Measurements from ENCODE around the gene GRIK4.

GRIK4 gene

DNA sequence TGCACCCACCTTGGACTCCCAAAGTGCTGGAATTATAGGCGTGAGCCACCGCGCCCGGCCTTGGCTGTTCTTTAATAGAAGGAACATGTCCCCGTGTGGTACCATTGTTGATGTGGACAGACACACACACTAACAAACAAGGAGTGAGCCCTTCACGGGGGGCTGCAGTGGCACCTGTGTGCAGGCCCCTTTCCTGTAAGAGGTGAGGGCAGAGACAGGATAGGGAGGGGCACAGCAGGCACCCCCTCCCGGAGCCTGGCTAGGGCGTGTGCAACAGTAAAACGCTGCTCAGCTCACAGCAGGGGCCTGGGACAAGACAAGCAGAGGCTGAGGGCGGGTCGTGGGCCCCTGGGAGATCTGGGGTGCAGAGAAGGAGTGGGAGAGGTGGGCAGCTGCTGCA, 37.8 kb downstream of the GRIK4 start:
- Histone ChIP-seq H3K36me3 (ENCODE audit: control insufficient read depth, insufficient read depth, low read length) (no peaks in the 10 kb centered on the region), H3K9ac (ENCODE audit: low read length) (no peak overlapping the region), H3K4me1 (ENCODE audit: control insufficient read depth, insufficient read depth, low read length) (peaks cover 4% of the 10 kb centered on the region), H3K27me3 (ENCODE audit: control insufficient read depth, insufficient read depth, low read length) (peaks cover 3% of the 10 kb centered on the region), H3K4me3 (ENCODE audit: low read length) (no peak overlapping the region), H3K27ac (ENCODE audit: low read depth, low read length) (no peak overlapping the region)

DNA sequence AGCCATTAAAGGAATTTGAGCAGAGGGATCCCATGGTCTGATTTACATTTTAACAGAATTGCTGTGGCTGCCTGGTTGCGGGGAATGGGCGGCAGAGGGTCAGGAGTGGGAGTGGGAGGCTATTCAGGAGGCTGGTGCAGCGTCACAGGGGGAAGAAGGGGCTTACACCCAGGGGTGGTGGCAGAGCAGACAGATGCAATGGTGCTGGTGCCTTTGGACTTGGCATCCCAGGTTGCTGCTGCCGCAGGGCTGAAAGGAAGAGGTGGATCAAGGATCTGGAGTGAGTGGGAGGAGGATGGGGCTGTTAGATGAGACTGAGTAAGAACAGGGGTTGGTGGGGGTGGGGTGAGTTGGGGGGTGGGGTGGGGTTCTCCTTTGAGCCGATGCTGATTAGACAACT, 38.5 kb downstream of the GRIK4 start:
- Histone ChIP-seq H3K36me3 (ENCODE audit: control insufficient read depth, insufficient read depth, low read length) (no peaks in the 10 kb centered on the region), H3K27ac (ENCODE audit: low read depth, low read length) (no peak overlapping the region), H3K27me3 (ENCODE audit: control insufficient read depth, insufficient read depth, low read length) (peaks cover 3% of the 10 kb centered on the region), H3K9ac (ENCODE audit: low read length) (no peak overlapping the region), H3K4me1 (ENCODE audit: control insufficient read depth, insufficient read depth, low read length) (peaks cover 4% of the 10 kb centered on the region), H3K4me3 (ENCODE audit: low read length) (no peak overlapping the region)

DNA sequence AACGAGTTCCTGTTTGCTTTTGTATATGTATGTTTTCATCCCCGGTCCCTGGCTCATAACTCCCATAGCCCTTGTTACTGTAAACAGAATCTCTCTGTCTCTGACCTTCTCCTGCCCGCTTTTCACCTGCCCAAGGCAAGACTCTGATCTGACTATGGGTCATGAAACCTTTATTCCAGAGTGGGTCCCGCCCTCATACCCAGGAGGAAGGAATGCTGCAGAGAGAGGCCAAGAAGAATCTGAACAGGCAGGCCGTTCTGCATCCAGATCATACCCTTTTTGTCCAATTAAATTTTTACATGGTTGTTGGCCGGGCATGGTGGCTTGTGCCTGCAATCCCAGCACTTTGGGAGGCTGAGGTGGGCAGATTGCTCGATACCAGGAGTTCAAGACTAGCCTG, 39.6 kb downstream of the GRIK4 start:
- no peak overlapping the region for H3K9ac ChIP-seq (ENCODE audit: low read length)
- H3K4me1 ChIP-seq (ENCODE audit: control insufficient read depth, insufficient read depth, low read length), result peaks cover 4% of the 10 kb centered on the region
- H3K36me3 ChIP-seq (ENCODE audit: control insufficient read depth, insufficient read depth, low read length), result no peaks in the 10 kb centered on the region
- no peak overlapping the region for H3K27ac ChIP-seq (ENCODE audit: low read depth, low read length)
- H3K27me3 ChIP-seq (ENCODE audit: control insufficient read depth, insufficient read depth, low read length), result peaks cover 3% of the 10 kb centered on the region
- H3K4me3 ChIP-seq (ENCODE audit: low read length), result no peak overlapping the region

DNA sequence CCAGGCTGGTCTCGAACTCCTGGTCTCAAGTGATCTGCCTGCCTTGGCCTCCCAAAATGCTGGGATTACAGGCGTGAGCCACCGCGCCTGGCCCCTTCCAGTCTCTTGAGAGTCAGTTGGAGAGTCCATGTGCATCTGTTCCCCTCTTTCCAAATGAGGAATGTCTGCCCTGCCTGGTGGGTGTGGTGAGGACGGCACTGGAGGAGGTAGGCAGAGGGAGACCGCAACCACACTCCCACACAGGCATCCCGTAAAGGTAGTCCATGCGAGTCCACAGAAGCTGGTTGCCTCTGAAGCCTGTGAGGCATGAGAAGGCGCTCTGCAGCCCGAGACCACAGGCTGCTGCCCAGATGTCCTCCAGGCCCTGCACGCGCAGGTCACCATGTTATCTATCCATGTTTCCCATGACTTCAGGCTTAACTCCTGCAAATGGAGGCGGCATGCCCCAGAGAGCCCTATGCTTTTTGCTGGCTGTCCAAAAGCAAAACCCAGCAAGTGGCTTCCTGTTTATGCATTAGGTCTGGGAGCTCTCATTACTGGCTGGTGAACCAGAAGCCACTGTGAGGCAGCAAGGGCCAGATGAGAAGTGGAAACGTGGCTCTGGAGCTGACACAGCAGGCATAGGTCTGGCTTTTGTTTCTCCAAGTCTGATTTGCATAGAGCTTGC, 43.4 kb downstream of the GRIK4 start:
- Histone ChIP-seq H3K9ac (ENCODE audit: low read length) (no peak overlapping the region), H3K27me3 (ENCODE audit: control insufficient read depth, insufficient read depth, low read length) (peaks cover 3% of the 10 kb centered on the region), H3K27ac (ENCODE audit: low read depth, low read length) (no peak overlapping the region), H3K36me3 (ENCODE audit: control insufficient read depth, insufficient read depth, low read length) (no peaks in the 10 kb centered on the region), H3K4me3 (ENCODE audit: low read length) (no peak overlapping the region), H3K4me1 (ENCODE audit: control insufficient read depth, insufficient read depth, low read length) (no peaks in the 10 kb centered on the region)

DNA sequence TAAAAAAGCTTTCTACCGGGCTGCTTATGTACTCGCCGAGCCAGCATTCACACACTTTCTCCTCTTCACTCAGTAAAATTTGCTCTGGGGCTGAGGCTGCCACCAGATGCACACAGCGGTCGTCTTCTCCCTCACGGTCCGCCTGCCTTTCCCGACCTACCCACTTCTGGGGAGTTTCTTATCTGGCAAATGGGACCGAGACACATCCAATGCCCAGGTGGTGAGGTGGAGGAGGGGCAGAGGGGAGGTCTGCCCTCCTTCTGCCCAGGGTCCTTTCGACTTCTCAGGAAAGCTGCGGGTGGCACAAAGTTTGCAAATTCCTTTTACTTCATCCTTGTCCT, 43.9 kb downstream of the GRIK4 start:
- no peak overlapping the region for H3K27ac ChIP-seq (ENCODE audit: low read depth, low read length)
- H3K27me3 ChIP-seq (ENCODE audit: control insufficient read depth, insufficient read depth, low read length), result peaks cover 3% of the 10 kb centered on the region
- no peak overlapping the region for H3K9ac ChIP-seq (ENCODE audit: low read length)
- H3K4me1 ChIP-seq (ENCODE audit: control insufficient read depth, insufficient read depth, low read length), result no peaks in the 10 kb centered on the region
- H3K36me3 ChIP-seq (ENCODE audit: control insufficient read depth, insufficient read depth, low read length), result no peaks in the 10 kb centered on the region
- no peak overlapping the region for H3K4me3 ChIP-seq (ENCODE audit: low read length)

DNA sequence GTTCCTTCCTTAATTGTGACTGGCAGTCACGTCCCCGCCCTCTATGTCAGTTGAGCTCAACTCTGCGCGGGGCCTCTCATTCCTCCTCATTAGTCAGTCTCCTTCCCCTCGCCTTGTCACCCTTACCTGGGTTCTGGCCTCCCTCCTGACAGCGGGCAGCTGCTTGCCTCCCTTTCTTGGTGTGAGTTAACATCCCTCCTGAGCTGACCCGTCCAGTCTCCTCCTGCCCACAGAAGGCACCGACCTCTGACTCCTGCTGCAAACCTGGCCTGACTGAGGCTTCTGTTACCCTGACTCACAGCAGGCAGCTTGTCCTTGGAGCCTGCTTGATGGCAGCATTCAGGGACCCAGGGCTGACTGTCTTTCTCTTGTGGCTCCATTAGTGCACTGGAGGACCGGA, 45.2 kb downstream of the GRIK4 start:
- Histone ChIP-seq H3K4me3 (ENCODE audit: low read length) (no peak overlapping the region), H3K36me3 (ENCODE audit: control insufficient read depth, insufficient read depth, low read length) (no peaks in the 10 kb centered on the region), H3K27me3 (ENCODE audit: control insufficient read depth, insufficient read depth, low read length) (no peaks in the 10 kb centered on the region), H3K4me1 (ENCODE audit: control insufficient read depth, insufficient read depth, low read length) (no peaks in the 10 kb centered on the region), H3K9ac (ENCODE audit: low read length) (no peak overlapping the region), H3K27ac (ENCODE audit: low read depth, low read length) (no peak overlapping the region)

DNA sequence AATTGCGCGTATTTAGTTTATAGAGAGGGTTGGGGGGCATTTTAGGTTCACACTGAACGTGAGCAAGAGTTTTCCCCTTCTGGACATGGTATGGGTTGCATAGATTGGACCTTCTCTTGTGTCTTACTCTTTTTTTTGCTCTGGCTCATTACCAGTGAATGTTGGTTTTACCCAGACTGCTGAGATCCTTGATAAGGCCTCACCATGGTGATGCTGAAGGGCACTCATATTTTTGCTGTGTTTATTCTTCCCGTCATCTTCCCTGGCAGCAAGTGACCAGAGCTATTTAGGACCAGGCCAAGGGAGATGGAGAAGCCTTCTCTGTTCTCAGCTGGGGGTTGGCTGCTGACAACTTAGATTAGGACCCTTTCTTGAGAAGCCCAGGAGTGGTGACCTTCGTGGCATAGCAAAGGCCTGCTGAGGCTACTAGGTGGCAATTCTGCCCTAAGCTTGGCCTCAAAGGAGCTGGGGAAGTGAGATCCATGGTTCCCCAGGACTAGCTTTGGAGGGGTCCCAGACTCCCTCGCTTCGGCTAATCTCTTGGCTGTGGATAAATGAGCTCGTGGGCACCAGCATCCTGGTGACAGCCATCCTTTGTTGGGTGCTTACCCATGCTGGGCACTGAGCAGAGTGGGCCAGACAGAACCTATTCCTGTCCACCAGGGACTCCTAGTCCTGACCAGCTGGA, 47.3 kb downstream of the GRIK4 start:
- Histone ChIP-seq H3K27ac (ENCODE audit: low read depth, low read length) (no peak overlapping the region), H3K9ac (ENCODE audit: low read length) (no peak overlapping the region), H3K36me3 (ENCODE audit: control insufficient read depth, insufficient read depth, low read length) (no peaks in the 10 kb centered on the region), H3K4me3 (ENCODE audit: low read length) (no peak overlapping the region), H3K27me3 (ENCODE audit: control insufficient read depth, insufficient read depth, low read length) (no peaks in the 10 kb centered on the region), H3K4me1 (ENCODE audit: control insufficient read depth, insufficient read depth, low read length) (no peaks in the 10 kb centered on the region)

DNA sequence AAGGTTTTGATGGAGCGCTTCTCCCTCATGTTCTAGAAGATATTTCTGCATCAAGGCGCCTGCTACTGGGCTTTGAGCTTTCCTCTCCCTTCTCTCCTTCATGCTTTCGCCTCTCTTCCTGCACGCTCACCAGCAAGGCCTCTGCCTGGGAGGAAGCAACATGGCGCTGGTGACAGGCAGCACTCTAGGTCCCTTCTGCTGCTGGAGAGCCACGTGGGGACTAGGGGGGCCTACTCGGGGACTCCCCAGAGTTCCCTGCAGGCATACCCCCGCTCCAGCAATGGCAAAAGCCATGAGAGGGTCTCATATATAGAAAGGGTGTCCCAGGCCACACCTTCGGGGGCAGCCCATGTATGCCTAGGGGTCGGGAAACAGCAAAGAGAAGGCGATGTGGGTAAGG, 49.7 kb downstream of the GRIK4 start:
- H3K4me1 ChIP-seq (ENCODE audit: control insufficient read depth, insufficient read depth, low read length), result no peaks in the 10 kb centered on the region
- H3K27ac ChIP-seq (ENCODE audit: low read depth, low read length), result no peak overlapping the region
- H3K4me3 ChIP-seq (ENCODE audit: low read length), result no peak overlapping the region
- H3K27me3 ChIP-seq (ENCODE audit: control insufficient read depth, insufficient read depth, low read length), result peaks cover 7% of the 10 kb centered on the region
- H3K9ac ChIP-seq (ENCODE audit: low read length), result no peak overlapping the region
- H3K36me3 ChIP-seq (ENCODE audit: control insufficient read depth, insufficient read depth, low read length), result no peaks in the 10 kb centered on the region

DNA sequence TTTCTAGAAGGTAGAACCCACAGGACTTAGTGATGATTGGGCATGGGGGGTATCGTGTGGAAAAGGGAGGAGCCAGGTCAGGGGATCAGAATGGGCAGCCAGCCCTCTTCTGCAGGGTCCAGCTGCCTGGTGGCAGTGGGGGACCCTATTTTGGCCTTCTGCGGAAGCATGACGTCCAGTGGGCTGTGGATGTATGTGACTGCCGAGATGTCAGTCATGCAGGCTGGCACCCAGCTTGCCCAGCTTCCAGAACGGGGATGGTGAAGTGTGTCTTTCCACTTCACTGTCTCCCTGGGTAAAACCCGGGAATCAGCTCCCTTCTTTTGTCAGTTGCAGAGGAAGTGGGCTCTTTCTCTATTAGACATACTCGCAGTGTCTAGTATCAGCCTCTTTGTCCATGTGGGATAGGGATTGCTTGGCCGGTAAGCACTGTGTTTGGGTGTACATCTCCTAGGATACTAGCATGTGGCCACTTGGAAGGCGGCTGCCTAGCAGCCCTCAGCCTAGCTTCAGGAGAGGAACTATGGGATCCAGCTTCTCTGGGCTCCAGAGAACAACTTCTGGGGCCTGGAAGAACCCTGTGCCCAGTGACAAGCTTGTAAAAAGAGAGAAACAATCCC, 51.4 kb downstream of the GRIK4 start:
- Histone ChIP-seq H3K4me1 (ENCODE audit: control insufficient read depth, insufficient read depth, low read length) (no peaks in the 10 kb centered on the region), H3K27me3 (ENCODE audit: control insufficient read depth, insufficient read depth, low read length) (peaks cover 7% of the 10 kb centered on the region), H3K9ac (ENCODE audit: low read length) (no peak overlapping the region), H3K4me3 (ENCODE audit: low read length) (no peak overlapping the region), H3K36me3 (ENCODE audit: control insufficient read depth, insufficient read depth, low read length) (no peaks in the 10 kb centered on the region), H3K27ac (ENCODE audit: low read depth, low read length) (no peak overlapping the region)

DNA sequence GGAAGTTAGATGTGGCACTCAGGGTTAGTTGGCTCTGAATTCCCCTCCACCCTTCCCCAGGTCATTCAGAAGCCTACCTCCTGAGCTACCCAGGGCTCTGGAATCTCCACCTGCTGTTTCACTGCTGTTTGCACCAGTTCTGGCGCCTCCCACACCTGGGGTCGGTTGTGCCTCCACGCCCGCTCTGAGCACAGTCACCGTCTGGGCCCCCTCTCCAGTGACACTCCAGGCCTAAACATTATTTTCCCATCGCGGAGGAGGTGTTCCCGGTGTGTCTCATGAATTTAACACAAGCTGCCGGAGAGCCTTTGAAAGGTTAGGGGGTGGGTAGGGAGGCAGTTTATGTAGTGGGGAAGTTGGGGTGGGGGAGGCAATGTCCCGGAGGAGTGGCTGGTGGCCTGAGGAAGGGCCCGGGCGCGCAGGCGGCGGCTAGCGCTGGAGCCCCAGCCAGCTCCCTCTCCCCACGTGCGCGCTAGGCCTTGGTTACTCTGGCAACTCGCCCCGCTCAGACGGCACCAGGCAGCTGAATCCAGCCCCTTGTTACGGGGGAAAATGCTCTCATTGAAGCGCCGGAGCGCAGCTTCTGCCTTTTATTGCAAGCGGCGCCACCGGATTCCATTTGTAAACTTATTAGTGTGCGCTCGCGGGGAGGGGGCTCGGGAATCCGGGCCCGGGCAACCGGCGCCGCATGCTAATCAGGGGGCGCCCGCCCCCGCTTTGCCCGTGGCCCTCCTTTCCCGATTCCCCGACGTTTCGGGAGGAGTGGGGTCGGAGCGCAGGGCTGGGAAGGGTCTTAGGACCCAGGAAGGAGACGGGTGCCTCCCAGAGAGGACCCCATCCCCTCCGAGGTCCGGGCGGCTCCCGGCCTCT, 52.4 kb downstream of the GRIK4 start:
- no peak overlapping the region for H3K27ac ChIP-seq (ENCODE audit: low read depth, low read length)
- H3K27me3 ChIP-seq (ENCODE audit: control insufficient read depth, insufficient read depth, low read length), result peaks cover 7% of the 10 kb centered on the region
- no peaks in the 10 kb centered on the region for H3K36me3 ChIP-seq (ENCODE audit: control insufficient read depth, insufficient read depth, low read length)
- H3K9ac ChIP-seq (ENCODE audit: low read length), result no peak overlapping the region
- no peak overlapping the region for H3K4me3 ChIP-seq (ENCODE audit: low read length)
- no peaks in the 10 kb centered on the region for H3K4me1 ChIP-seq (ENCODE audit: control insufficient read depth, insufficient read depth, low read length)

DNA sequence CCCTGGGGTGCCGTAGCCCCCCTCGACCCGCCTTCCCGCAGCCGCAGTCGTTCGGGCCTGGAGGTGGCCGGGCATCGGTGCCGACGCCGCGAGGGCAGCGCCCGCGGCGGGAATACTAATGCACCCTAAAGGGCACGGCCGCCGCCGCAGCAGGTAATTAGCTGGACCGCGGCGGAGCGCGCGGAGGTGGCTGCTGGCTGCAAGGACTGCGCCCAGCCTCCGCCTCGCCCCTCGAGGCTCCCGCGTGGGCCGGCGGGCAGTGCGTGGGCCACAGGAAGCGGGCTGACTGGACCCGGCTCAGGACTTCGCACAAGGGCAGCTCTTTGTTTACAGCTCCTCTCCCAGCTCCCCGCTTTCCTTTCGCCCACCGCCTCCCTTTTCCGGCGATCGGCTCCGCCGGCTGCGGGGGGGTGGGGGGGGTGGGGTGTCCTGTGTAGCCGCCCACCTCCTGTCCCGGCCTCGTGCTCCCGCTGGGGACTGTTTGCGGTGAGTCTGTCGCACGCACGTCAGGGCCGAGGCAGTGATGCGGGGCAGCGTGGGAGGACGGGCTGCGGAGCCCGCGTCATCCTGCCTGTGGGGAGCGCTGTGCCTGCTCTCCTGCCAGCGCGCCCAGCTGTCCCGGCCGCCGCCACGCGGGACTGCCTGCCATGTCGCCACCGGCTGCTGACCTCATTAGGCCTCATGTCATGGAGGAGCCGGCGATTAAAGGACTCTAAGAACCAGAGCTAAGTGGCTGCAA, 53.2 kb downstream of the GRIK4 start:
- H3K9ac ChIP-seq (ENCODE audit: low read length), result no peak overlapping the region
- peak overlapping the region; percentile 33 for H3K4me3 ChIP-seq (ENCODE audit: low read length)
- no peaks in the 10 kb centered on the region for H3K4me1 ChIP-seq (ENCODE audit: control insufficient read depth, insufficient read depth, low read length)
- no peaks in the 10 kb centered on the region for H3K36me3 ChIP-seq (ENCODE audit: control insufficient read depth, insufficient read depth, low read length)
- H3K27me3 ChIP-seq (ENCODE audit: control insufficient read depth, insufficient read depth, low read length), result peaks cover 7% of the 10 kb centered on the region
- H3K27ac ChIP-seq (ENCODE audit: low read depth, low read length), result no peak overlapping the region
